IMR-90 (cell line): Measurements from ENCODE around the gene UEVLD.

Experiments
- CTCF ChIP-seq: conservative IDR thresholded peaks from 2 replicates; pipeline ENCODE4 v1.5.1; 2012; ENCODE audit warnings: mild to moderate bottlenecking, low read depth, low read length, improper control_type of control experiment
- MAFK ChIP-seq: IDR thresholded peaks from 2 replicates; pipeline ENCODE4 v1.6.1; 2012; ENCODE audit warnings: low read depth, low read length, improper control_type of control experiment
- NFE2L2 ChIP-seq: fragments of 150-350 bp; IDR thresholded peaks from 2 replicates; pipeline ENCODE4 v1.6.1; 2016; ENCODE audit warnings: low read depth, mild to moderate bottlenecking, low read length
- POLR2A ChIP-seq: IDR thresholded peaks from 2 replicates; pipeline ENCODE4 v1.6.1; 2012; ENCODE audit warnings: mild to moderate bottlenecking, low read depth, low read length
- RCOR1 ChIP-seq: IDR thresholded peaks from 2 replicates; pipeline ENCODE4 v1.6.1; 2012; ENCODE audit warnings: mild to moderate bottlenecking, low read length, improper control_type of control experiment; ENCODE audit not compliant: insufficient replicate concordance
- RFX5 ChIP-seq: IDR thresholded peaks from 2 replicates; pipeline ENCODE4 v1.8.0; 2012; ENCODE audit warnings: low read depth, mild to moderate bottlenecking, low read length, moderate library complexity

- TF ChIP-seq RCOR1, result no peak
- TF ChIP-seq POLR2A, result no peak
- TF ChIP-seq CTCF, result no peak
- TF ChIP-seq NFE2L2, result no peak
- no peak for TF ChIP-seq RFX5
- no peak for TF ChIP-seq MAFK
Observed at GRCh38 chr11:18563090-18563730, 25.3 kb downstream of the UEVLD start.
